Motor neuron (in vitro differentiated cells): ENCODE results near the gene FMNL2. TPM values are rescaled to one million over a fixed set of nuclear protein-coding genes. Genes with fewer than 3 reads are reported as not detected.

Source experiments
- ATAC-seq, 8 experiments: fragments of 200-7000 bp; cut with Tn5 transposase; replicated peaks in 6 of 8; 2 replicates each; pipeline ENCODE4 v1.8.0; 2021; ENCODE audit warnings: mild to moderate bottlenecking in 8 of 8, moderate library complexity in 8 of 8
- H3K27ac ChIP-seq, 2 donors: fragments of 250-450 bp; sonication (Bioruptor Pico); 2 replicates each; pipeline ENCODE4 v1.9.0; 2021; ENCODE audit warnings: antibody characterized with exemption in 2 of 2, mild to moderate bottlenecking in 2 of 2, moderate library complexity in 1 of 2
- H3K4me1 ChIP-seq, 2 donors: fragments of 250-450 bp; sonication (Bioruptor Pico); replicated peaks in 1 of 2; 2 replicates each; pipeline ENCODE4 v1.6.1; 2021; ENCODE audit warnings: antibody characterized with exemption in 2 of 2, mild to moderate bottlenecking in 2 of 2, moderate library complexity in 1 of 2
- H3K4me3 ChIP-seq, 5 donors: fragments of 250-450 bp; sonication (Bioruptor Pico); 2 replicates each; pipeline ENCODE4 v1.9.0; 2021; ENCODE audit warnings: antibody characterized with exemption in 5 of 5, mild to moderate bottlenecking in 5 of 5, moderate library complexity in 4 of 5
- WGBS, 10 experiments: fragments of 450-650 bp; shearing (Covaris generic); methylation state at CpG; one replicate each; pipeline ENCODE4 v1.0.0; 2022; 5-methylcytosine and 5-hydroxymethylcytosine counted together
- in situ Hi-C, 9 experiments: fragments of 400-800 bp; cut with MboI; loops; one replicate each; pipeline ENCODE4 v1.15.0; 2021; ENCODE audit warnings: low sequenced_read_pairs in 9 of 9, low pct_unique_long_range_greater_than_20kb in 2 of 9; ENCODE audit not compliant: unreplicated experiment in 9 of 9
- total RNA-seq, 8 experiments: library from RNA; unstranded; fragments of 300-600 nt; gene quantifications; 2 replicates each; pipeline versions ENCODE4 v1.2.3 to v1.2.4, GENCODE V29; 2022

Gene FMNL2
- total RNA-seq, 8 experiments from 2014 or later, result 28.9 to 179 (median 64.2) TPM

- Histone ChIP-seq H3K4me3 (no peak overlapping the region), H3K4me1 (peaks cover 14 to 15% of the 10 kb centered on the region in 2 donors), H3K27ac (no peak overlapping the region)
- WGBS, 10 experiments, result 59 to 100% (median 78%) methylated on average over 1 to 3 of the region's 3 CpGs; no CpG with 5 or more reads in 2 of the 10 experiments
- ATAC-seq, result peak; percentile 38 to 76 (median 58)
- in situ Hi-C loops, result no loop called here
Observed at GRCh38 chr2:152413228-152414030, 78.5 kb downstream of the FMNL2 start.

GRCh38 chr2:152415231-152415642 lies 80.3 kb downstream of the FMNL2 start:
- 48 to 95% (median 65%) methylated on average over 1 to 3 of the region's 3 CpGs; no CpG with 5 or more reads in 3 of the 10 experiments for WGBS, 10 experiments
- peak in 4 of 8 experiments; percentile 2 to 48 (median 30) for ATAC-seq
- no peak overlapping the region for H3K27ac ChIP-seq

GRCh38 chr2:152415796-152416195 lies 80.8 kb downstream of the FMNL2 start:
- in situ Hi-C loops, result no loop called here
- Histone ChIP-seq H3K4me1 (peaks cover 14 to 16% of the 10 kb centered on the region in 2 donors), H3K27ac (no peak overlapping the region), H3K4me3 (no peak overlapping the region)
- ATAC-seq, result peak in 1 of 8 experiments; percentile 40
- WGBS, 10 experiments, result 20 to 100% (median 88%) methylated on average over 1 to 3 of the region's 3 CpGs; no CpG with 5 or more reads in 3 of the 10 experiments

More at GRCh38 chr2:152415231-152415642, 80.3 kb downstream of the FMNL2 start:
- H3K4me3 ChIP-seq, result no peak overlapping the region
- H3K4me1 ChIP-seq, result peaks cover 14 to 16% of the 10 kb centered on the region in 2 donors
- in situ Hi-C loops, result no loop called here

- 3 to 100% (median 76%) methylated on average over 1 to 3 of the region's 3 CpGs for WGBS, 10 experiments
- in situ Hi-C loops, result no loop called here
- H3K4me3 ChIP-seq, result no peak overlapping the region
- peaks cover 16 to 21% of the 10 kb centered on the region in 2 donors for H3K4me1 ChIP-seq
- H3K27ac ChIP-seq, result no peak overlapping the region
- ATAC-seq, result peak in 4 of 8 experiments; percentile 3 to 61 (median 18)
Observed at GRCh38 chr2:152418688-152419087, 83.7 kb downstream of the FMNL2 start.

GRCh38 chr2:152419944-152420343 lies 85.0 kb downstream of the FMNL2 start:
- Histone ChIP-seq H3K4me1 (peaks cover 14 to 21% of the 10 kb centered on the region in 2 donors), H3K27ac (no peak overlapping the region), H3K4me3 (no peak overlapping the region)
- WGBS, 10 experiments, result 38 to 94% (median 73%) methylated on average over 2 of the region's 2 CpGs
- ATAC-seq, result no peak
- in situ Hi-C loops, result no loop called here

GRCh38 chr2:152420363-152420762 lies 85.4 kb downstream of the FMNL2 start:
- no peak overlapping the region for H3K4me3 ChIP-seq
- no peak overlapping the region for H3K27ac ChIP-seq
- peaks cover 14 to 21% of the 10 kb centered on the region in 2 donors for H3K4me1 ChIP-seq
- in situ Hi-C loops, result no loop called here
- WGBS, 10 experiments, result 63 to 100% (median 93%) methylated on average over 1 to 3 of the region's 3 CpGs; no CpG with 5 or more reads in 2 of the 10 experiments
- peak in 1 of 8 experiments; percentile 13 for ATAC-seq

GRCh38 chr2:152420936-152421335 lies 86.0 kb downstream of the FMNL2 start:
- no peak overlapping the region for H3K27ac ChIP-seq
- peaks cover 18 to 26% of the 10 kb centered on the region in 2 donors for H3K4me1 ChIP-seq
- WGBS, 10 experiments, result 46 to 99% (median 78%) methylated on average over 2 to 7 of the region's 7 CpGs; no CpG with 5 or more reads in 2 of the 10 experiments
- in situ Hi-C loops, result no loop called here
- H3K4me3 ChIP-seq, result no peak overlapping the region
- no peak for ATAC-seq

- no peak overlapping the region for H3K27ac ChIP-seq
- H3K4me3 ChIP-seq, result no peak overlapping the region
- ATAC-seq, result peak; percentile 75 to 91 (median 86)
- H3K4me1 ChIP-seq, result peaks cover 25 to 29% of the 10 kb centered on the region in 2 donors
- WGBS, 10 experiments, result 0 to 94% (median 54%) methylated on average over 2 to 6 of the region's 8 CpGs
- in situ Hi-C loops, result no loop called here
Observed at GRCh38 chr2:152421521-152422370, 86.8 kb downstream of the FMNL2 start.

GRCh38 chr2:152423684-152424083 lies 88.7 kb downstream of the FMNL2 start:
- in situ Hi-C loops, result no loop called here
- H3K4me1 ChIP-seq, result peaks cover 20 to 21% of the 10 kb centered on the region in 2 donors
- no peak overlapping the region for H3K27ac ChIP-seq
- no peak for ATAC-seq
- H3K4me3 ChIP-seq, result no peak overlapping the region

- no peak overlapping the region for H3K4me3 ChIP-seq
- peak; percentile 44 to 75 (median 61) for ATAC-seq
- 23 to 80% (median 63%) methylated on average over 1 to 7 of the region's 8 CpGs; no CpG with 5 or more reads in 2 of the 10 experiments for WGBS, 10 experiments
- H3K4me1 ChIP-seq, result peaks cover 21 to 23% of the 10 kb centered on the region in 2 donors
- in situ Hi-C loops, result no loop called here
- H3K27ac ChIP-seq, result no peak overlapping the region
Observed at GRCh38 chr2:152425765-152426727, 91.1 kb downstream of the FMNL2 start.

- no peak overlapping the region for H3K27ac ChIP-seq
- 17 to 100% (median 85%) methylated on average over 1 to 4 of the region's 4 CpGs; no CpG with 5 or more reads in 2 of the 10 experiments for WGBS, 10 experiments
- in situ Hi-C loops, result no loop called here
- ATAC-seq, result peak in 3 of 8 experiments; percentile 16 to 25 (median 23)
- H3K4me3 ChIP-seq, result no peak overlapping the region
- peaks cover 15 to 20% of the 10 kb centered on the region in 2 donors for H3K4me1 ChIP-seq
Observed at GRCh38 chr2:152426801-152427200, 91.8 kb downstream of the FMNL2 start.

GRCh38 chr2:152427902-152428301 lies 92.9 kb downstream of the FMNL2 start:
- in situ Hi-C loops, result no loop called here
- WGBS, 10 experiments, result 20 to 80% (median 56%) methylated on average over 1 of the region's 1 CpG; no CpG with 5 or more reads in 3 of the 10 experiments
- ATAC-seq, result no peak
- no peak overlapping the region for H3K27ac ChIP-seq
- no peak overlapping the region for H3K4me3 ChIP-seq
- peaks cover 22 to 26% of the 10 kb centered on the region in 2 donors for H3K4me1 ChIP-seq
